COLO668 (cell line): ENCODE measurements around the gene HEPACAM.

ENCODE experiments used
- DNase-seq: peaks from one replicate; lab custom pipeline; 2025; ENCODE audit not compliant: unreplicated experiment; lab: John Stamatoyannopoulos, UW

HEPACAM gene

GRCh38 chr11:124870430-124870829 is 65.4 kb downstream of the HEPACAM start:
- DNase-seq = no peak

GRCh38 chr11:124869856-124870387 is 65.9 kb downstream of the HEPACAM start:
- DNase-seq = no peak

- DNase-seq = no peak
Measured at GRCh38 chr11:124869331-124869730, 66.5 kb downstream of the HEPACAM start.
